ENCODE results near the gene TBL1X. TPM values are rescaled to one million over a fixed set of nuclear protein-coding genes. Genes with fewer than 3 reads are reported as not detected.

Gene TBL1X
- polyA plus RNA-seq, 1 experiment = 24.9 TPM

DNA sequence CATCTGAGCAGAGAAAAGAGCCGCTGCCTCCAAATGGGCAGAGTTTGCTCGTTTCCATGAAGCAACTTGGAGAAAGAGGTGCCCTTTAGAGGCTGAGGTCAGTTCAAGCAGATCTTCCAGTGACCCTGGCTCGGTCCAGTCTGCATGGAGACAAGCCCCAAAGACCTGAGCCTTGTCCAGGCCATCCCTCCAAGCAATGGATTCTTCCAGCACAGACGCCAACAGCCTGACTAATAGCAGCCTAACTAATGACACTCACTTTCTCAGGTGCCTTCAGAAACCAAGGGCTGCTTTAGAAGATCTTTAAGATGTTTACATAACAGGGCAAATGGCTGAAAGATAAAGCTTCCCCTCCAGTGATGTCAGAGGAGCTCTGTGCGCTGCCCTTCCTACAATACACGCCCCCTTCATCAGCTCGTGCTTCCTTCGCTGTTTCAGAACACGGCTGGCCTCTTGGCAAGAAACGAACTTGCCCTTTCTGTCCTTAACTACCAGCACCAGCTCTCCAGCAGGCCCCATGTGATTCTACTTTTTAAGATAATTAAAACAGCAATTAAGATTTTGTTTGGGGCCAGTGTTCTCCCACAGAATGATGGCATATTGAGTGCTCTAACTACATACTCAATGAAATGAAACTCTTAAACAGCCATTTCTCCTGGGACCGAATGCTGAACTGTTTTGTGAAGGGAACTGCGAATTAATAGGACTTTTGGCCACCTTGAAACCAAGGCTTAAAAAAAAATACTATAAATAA is 181.8 kb downstream of the TBL1X start:
- POLR2A ChIA-PET = no interaction called here
- CTCF ChIA-PET = interaction anchor here (0.8 kb wide), 1 partner anchor 116 kb away, joined by 3 read pairs; no protein-coding TSS in a partner anchor
- no peak for DNase-seq (ENCODE audit: low read depth, low spot score)

DNA sequence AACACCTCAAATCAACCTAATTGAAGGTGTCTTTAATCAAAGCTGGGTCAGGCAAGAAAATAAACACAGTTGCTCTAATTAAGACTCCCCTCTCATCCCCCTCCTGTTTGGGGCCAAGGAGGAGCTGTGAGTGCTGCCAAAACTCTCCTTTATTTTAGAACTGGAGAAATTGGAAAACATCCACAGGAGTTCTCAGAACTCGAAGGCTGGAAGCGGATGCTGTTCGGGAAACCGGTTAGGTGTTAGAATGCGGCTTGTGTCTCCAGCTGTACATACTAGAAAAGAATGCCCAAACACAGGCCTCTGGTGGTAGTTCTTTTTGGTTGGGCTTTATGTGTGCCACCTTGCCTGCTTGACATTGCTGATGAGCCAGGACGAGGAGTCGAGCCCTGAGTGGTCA is 182.6 kb downstream of the TBL1X start:
- Histone ChIP-seq H3K27ac (ENCODE audit: low read depth, low read length) (no peak overlapping the region), H3K9me3 (ENCODE audit: control insufficient read depth, insufficient read depth, low read length) (no peaks in the 10 kb centered on the region), H3K4me3 (ENCODE audit: low read depth, low read length) (no peak overlapping the region), H3K27me3 (ENCODE audit: control insufficient read depth, insufficient read depth, low read length) (no peaks in the 10 kb centered on the region)
- TF ChIP-seq, protein P1, sequence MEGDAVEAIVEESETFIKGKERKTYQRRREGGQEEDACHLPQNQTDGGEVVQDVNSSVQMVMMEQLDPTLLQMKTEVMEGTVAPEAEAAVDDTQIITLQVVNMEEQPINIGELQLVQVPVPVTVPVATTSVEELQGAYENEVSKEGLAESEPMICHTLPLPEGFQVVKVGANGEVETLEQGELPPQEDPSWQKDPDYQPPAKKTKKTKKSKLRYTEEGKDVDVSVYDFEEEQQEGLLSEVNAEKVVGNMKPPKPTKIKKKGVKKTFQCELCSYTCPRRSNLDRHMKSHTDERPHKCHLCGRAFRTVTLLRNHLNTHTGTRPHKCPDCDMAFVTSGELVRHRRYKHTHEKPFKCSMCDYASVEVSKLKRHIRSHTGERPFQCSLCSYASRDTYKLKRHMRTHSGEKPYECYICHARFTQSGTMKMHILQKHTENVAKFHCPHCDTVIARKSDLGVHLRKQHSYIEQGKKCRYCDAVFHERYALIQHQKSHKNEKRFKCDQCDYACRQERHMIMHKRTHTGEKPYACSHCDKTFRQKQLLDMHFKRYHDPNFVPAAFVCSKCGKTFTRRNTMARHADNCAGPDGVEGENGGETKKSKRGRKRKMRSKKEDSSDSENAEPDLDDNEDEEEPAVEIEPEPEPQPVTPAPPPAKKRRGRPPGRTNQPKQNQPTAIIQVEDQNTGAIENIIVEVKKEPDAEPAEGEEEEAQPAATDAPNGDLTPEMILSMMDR (IDR thresholded peaks at IDR 0.05; ENCODE audit: low read depth, low read length) = no peak
- POLR2A ChIA-PET = no interaction called here
- CTCF ChIA-PET = no interaction called here
- no peak for DNase-seq (ENCODE audit: low read depth, low spot score)

More for the DNA sequence above, 181.8 kb downstream of the TBL1X start:
- no peak overlapping the region for H3K27ac ChIP-seq (ENCODE audit: low read depth, low read length)
- H3K27me3 ChIP-seq (ENCODE audit: control insufficient read depth, insufficient read depth, low read length) = no peaks in the 10 kb centered on the region
- no peaks in the 10 kb centered on the region for H3K9me3 ChIP-seq (ENCODE audit: control insufficient read depth, insufficient read depth, low read length)
- no peak overlapping the region for H3K4me3 ChIP-seq (ENCODE audit: low read depth, low read length)
- TF ChIP-seq, protein P1 (IDR thresholded peaks at IDR 0.05; ENCODE audit: low read depth, low read length) = no peak

DNA sequence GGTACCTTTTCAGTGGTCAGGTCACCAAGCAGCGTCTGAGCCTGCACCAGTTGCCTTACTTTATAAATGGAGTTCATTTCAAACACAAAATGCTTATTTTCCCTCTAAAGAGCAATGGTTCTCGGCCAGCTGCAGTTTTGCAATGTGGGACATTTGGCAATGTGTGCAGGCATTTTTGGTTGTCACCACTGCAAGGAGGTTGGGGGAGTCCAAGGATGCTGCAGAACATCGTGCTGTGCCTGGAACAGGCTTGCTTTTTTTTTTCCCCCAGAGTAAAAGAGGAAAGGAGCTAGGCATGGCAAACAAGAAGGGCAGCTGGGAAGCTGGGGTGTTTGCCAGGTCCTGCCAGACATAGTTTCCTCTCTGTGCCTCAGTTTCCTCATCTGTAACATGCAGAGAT is 185.2 kb downstream of the TBL1X start:
- DNase-seq (ENCODE audit: low read depth, low spot score) = no peak
- CTCF ChIA-PET = no interaction called here
- TF ChIP-seq, protein P1 (IDR thresholded peaks at IDR 0.05; ENCODE audit: low read depth, low read length) = no peak
- Histone ChIP-seq H3K27ac (ENCODE audit: low read depth, low read length) (no peak overlapping the region), H3K4me3 (ENCODE audit: low read depth, low read length) (no peak overlapping the region), H3K27me3 (ENCODE audit: control insufficient read depth, insufficient read depth, low read length) (no peaks in the 10 kb centered on the region), H3K9me3 (ENCODE audit: control insufficient read depth, insufficient read depth, low read length) (no peaks in the 10 kb centered on the region)
- POLR2A ChIA-PET = no interaction called here

DNA sequence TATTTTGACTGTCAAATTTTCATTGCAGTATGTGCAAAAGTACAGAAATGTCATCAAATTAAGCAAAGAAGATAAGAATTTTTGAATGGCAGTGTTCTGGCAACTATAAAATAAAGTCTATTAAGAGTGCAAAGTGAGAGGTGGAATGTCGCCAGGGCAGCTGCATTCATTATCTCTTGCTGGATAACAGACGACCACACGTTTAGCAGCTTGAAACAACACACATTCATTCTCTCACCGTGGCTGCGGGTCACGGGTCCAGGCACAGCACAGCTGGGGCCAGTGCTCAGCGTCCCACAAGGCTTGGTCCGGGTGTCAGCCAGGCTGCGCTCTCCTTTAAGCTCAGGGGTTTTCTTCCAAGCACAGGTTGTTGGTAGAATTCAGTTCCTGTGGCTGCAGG is 186.9 kb downstream of the TBL1X start:
- no peak overlapping the region for H3K27ac ChIP-seq (ENCODE audit: low read depth, low read length)
- POLR2A ChIA-PET = no interaction called here
- TF ChIP-seq, protein P1 (IDR thresholded peaks at IDR 0.05; ENCODE audit: low read depth, low read length) = no peak
- CTCF ChIA-PET = interaction anchor here (1.3 kb wide), 1 partner anchor 833 kb away, joined by 4 read pairs; no protein-coding TSS in a partner anchor
- no peak overlapping the region for H3K4me3 ChIP-seq (ENCODE audit: low read depth, low read length)
- no peak for DNase-seq (ENCODE audit: low read depth, low spot score)
- no peaks in the 10 kb centered on the region for H3K9me3 ChIP-seq (ENCODE audit: control insufficient read depth, insufficient read depth, low read length)
- no peaks in the 10 kb centered on the region for H3K27me3 ChIP-seq (ENCODE audit: control insufficient read depth, insufficient read depth, low read length)

DNA sequence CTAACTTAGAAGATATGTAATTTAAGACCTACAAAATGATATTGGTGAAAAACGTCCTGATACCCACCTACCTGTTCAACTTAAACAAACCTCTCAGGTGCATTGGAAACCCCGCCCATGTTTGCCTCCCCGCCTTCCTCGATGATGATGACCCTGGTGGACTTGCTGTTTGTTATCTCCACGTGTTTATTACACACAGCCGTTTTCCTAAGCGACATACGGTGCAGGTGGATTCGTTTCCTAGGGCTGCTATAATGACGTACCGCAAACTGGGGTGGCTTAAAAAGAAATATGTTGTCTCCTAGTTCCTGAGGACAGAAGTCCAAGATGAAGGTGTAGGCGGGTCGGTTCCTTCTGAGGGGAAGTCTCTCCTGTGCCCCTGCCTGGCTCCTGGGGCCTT is 190.1 kb downstream of the TBL1X start:
- POLR2A ChIA-PET = no interaction called here

More for the DNA sequence above, 190.1 kb downstream of the TBL1X start:
- H3K9me3 ChIP-seq (ENCODE audit: control insufficient read depth, insufficient read depth, low read length) = no peaks in the 10 kb centered on the region
- no peaks in the 10 kb centered on the region for H3K27me3 ChIP-seq (ENCODE audit: control insufficient read depth, insufficient read depth, low read length)
- DNase-seq (ENCODE audit: low read depth, low spot score) = no peak
- H3K4me3 ChIP-seq (ENCODE audit: low read depth, low read length) = no peak overlapping the region
- CTCF ChIA-PET = no interaction called here
- TF ChIP-seq, protein P1 (IDR thresholded peaks at IDR 0.05; ENCODE audit: low read depth, low read length) = no peak
- no peak overlapping the region for H3K27ac ChIP-seq (ENCODE audit: low read depth, low read length)

Data from AG04450 (cell line).